Thyroid gland (tissue), 4 donors: ENCODE results near the gene TCAP.

Experiments
- CTCF ChIP-seq, 6 experiments: fragments of 200-600 bp in 3 of 6; fragments of 450-650 bp in 3 of 6; sonication (generic) in 3 of 6; IDR thresholded peaks; one replicate each; pipeline ENCODE4 v1.5.1; 2016 to 2019; ENCODE audit warnings: antibody characterized with exemption in 6 of 6, mild to moderate bottlenecking in 2 of 6, inconsistent platforms in 1 of 6, moderate library complexity in 1 of 6
- POLR2A ChIP-seq, 2 donors: fragments of 450-650 bp; IDR thresholded peaks; one replicate each; pipeline ENCODE4 v1.6.1; 2017; ENCODE audit warnings: antibody characterized with exemption in 2 of 2, mild to moderate bottlenecking in 2 of 2, moderate library complexity in 1 of 2

DNA sequence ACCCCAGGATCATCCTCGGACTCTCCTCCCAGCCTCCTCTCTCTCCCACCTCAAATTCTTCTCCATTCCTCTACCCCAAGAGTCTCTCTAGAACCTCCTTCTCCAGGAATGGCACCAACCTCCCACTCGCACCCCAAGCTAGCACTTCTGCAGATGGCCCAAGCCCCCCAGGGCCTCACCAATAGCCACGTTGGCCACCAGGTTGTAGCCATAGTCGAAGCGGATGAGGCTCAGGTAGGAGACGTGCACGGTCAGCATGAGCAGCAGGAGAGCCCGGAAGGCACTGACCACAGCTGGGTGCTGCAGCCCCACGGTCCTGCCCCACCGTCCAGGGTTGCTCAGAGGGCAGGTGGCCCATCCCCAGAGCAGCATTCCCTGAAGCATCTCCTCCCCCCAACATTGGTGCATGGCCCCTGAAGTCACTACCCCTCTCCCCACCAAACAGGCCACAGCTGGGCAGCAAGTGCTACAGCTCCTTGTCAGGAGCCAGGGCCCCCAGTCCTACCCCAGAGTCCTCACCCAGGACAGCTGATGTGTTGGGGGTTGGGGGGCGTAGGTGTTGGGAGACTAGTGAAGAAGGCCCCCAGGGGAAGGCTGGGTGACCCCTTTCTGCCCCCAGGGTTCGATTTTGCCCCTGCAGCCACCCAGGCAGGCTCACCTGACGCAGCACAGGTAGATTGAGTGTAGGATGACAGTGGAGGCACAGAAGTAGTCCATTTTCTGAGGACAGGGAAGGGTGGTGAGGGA is 8.4 kb downstream of the TCAP start:
- TF ChIP-seq CTCF (IDR thresholded peaks at IDR 0.05) (no peak), POLR2A (IDR thresholded peaks at IDR 0.05) (no peak)
